Trophoblast cell (in vitro differentiated cells and primary cell): ENCODE results near the gene CA11.

ENCODE experiments used
- DNase-seq, 2 donors: peaks; one replicate each; pipeline ENCODE4 v3.0.0-alpha.2; 2016
- H2AFZ ChIP-seq: 2 replicates; pipeline ENCODE4 v1.6.1; 2013; ENCODE audit warnings: low read length, moderate library complexity, mild to moderate bottlenecking; ENCODE audit not compliant: insufficient read depth, poor library complexity
- H2AK5ac ChIP-seq: 2 replicates; pipeline ENCODE4 v1.6.1; 2013; ENCODE audit warnings: mild to moderate bottlenecking, low read length
- H2BK120ac ChIP-seq: 2 replicates; pipeline ENCODE4 v1.6.1; 2013; ENCODE audit warnings: low read length, mild to moderate bottlenecking, moderate library complexity; ENCODE audit not compliant: insufficient read depth, poor library complexity
- H2BK12ac ChIP-seq: 2 replicates; pipeline ENCODE4 v1.6.1; 2013; ENCODE audit warnings: mild to moderate bottlenecking, low read length, moderate library complexity
- H2BK5ac ChIP-seq: 2 replicates; pipeline ENCODE4 v1.6.1; 2013; ENCODE audit warnings: low read length, low read depth, moderate library complexity, mild to moderate bottlenecking; ENCODE audit not compliant: poor library complexity
- H3K14ac ChIP-seq: 2 replicates; pipeline ENCODE4 v1.6.1; 2013; ENCODE audit warnings: mild to moderate bottlenecking, low read length
- H3K18ac ChIP-seq: 2 replicates; pipeline ENCODE4 v1.6.1; 2013; ENCODE audit warnings: mild to moderate bottlenecking, low read length
- H3K23ac ChIP-seq: 2 replicates; pipeline ENCODE4 v1.6.1; 2013; ENCODE audit warnings: low read length
- H3K27ac ChIP-seq: 2 replicates; pipeline ENCODE4 v1.5.1; 2013; ENCODE audit warnings: low read depth, mild to moderate bottlenecking, inconsistent platforms, low read length, moderate library complexity
- H3K27me3 ChIP-seq: 2 replicates; pipeline ENCODE4 v1.6.1; 2013; ENCODE audit warnings: inconsistent platforms, mild to moderate bottlenecking, low read length, moderate library complexity; ENCODE audit not compliant: insufficient read depth
- H3K36me3 ChIP-seq, 2 experiments: 1 replicate in 1 of 2; 2 replicates in 1 of 2; pipeline ENCODE4 v1.6.1; 2013; ENCODE audit warnings: low read length in 2 of 2, mild to moderate bottlenecking in 2 of 2, moderate library complexity in 1 of 2; ENCODE audit not compliant: insufficient read depth in 2 of 2, control insufficient read depth in 1 of 2
- H3K4ac ChIP-seq: 2 replicates; pipeline ENCODE4 v1.6.1; 2013; ENCODE audit warnings: low read depth, mild to moderate bottlenecking, low read length, moderate library complexity
- H3K4me1 ChIP-seq, 2 experiments: 1 replicate in 1 of 2; 2 replicates in 1 of 2; pipeline ENCODE4 v1.6.1; 2013; ENCODE audit warnings: low read length in 2 of 2, mild to moderate bottlenecking in 2 of 2, moderate library complexity in 1 of 2; ENCODE audit not compliant: insufficient read depth in 2 of 2, control insufficient read depth in 1 of 2
- H3K4me2 ChIP-seq: 2 replicates; pipeline ENCODE4 v1.6.1; 2013; ENCODE audit warnings: inconsistent platforms, mild to moderate bottlenecking, low read length, moderate library complexity
- H3K4me3 ChIP-seq: 2 replicates; pipeline ENCODE4 v1.5.1; 2013; ENCODE audit warnings: mild to moderate bottlenecking, low read depth, low read length, inconsistent platforms
- H3K79me1 ChIP-seq: one replicate; pipeline ENCODE4 v1.6.1; 2013; ENCODE audit warnings: low read length
- H3K79me2 ChIP-seq: 2 replicates; pipeline ENCODE4 v1.6.1; 2013; ENCODE audit warnings: low read length, mild to moderate bottlenecking; ENCODE audit not compliant: control insufficient read depth, insufficient read depth, poor library complexity
- H3K9ac ChIP-seq: 2 replicates; pipeline ENCODE4 v1.6.1; 2013; ENCODE audit warnings: mild to moderate bottlenecking, low read length
- H3K9me3 ChIP-seq: 2 replicates; pipeline ENCODE4 v1.6.1; 2013; ENCODE audit warnings: low read depth, mild to moderate bottlenecking, control low read depth, inconsistent platforms, low read length; ENCODE audit not compliant: insufficient read depth
- H4K12ac ChIP-seq: 2 replicates; pipeline ENCODE4 v1.6.1; 2013; ENCODE audit warnings: low read depth, mild to moderate bottlenecking, low read length, moderate library complexity
- H4K8ac ChIP-seq: 2 replicates; pipeline ENCODE4 v1.6.1; 2013; ENCODE audit warnings: low read depth, mild to moderate bottlenecking, low read length, moderate library complexity
- H4K91ac ChIP-seq: one replicate; pipeline ENCODE4 v1.6.1; 2013; ENCODE audit warnings: low read depth, mild to moderate bottlenecking, low read length, moderate library complexity
- WGBS: extraction: QIAGEN DNeasy Blood & Tissue Kit; methylation state at CpG from one replicate; pipeline ENCODE4 v1.1.7; 2013; ENCODE audit warnings: missing lambda C conversion rate; ENCODE audit not compliant: insufficient read length, insufficient coverage; ENCODE audit errors: extremely low coverage; 5-methylcytosine and 5-hydroxymethylcytosine counted together

The CA11 gene

DNA sequence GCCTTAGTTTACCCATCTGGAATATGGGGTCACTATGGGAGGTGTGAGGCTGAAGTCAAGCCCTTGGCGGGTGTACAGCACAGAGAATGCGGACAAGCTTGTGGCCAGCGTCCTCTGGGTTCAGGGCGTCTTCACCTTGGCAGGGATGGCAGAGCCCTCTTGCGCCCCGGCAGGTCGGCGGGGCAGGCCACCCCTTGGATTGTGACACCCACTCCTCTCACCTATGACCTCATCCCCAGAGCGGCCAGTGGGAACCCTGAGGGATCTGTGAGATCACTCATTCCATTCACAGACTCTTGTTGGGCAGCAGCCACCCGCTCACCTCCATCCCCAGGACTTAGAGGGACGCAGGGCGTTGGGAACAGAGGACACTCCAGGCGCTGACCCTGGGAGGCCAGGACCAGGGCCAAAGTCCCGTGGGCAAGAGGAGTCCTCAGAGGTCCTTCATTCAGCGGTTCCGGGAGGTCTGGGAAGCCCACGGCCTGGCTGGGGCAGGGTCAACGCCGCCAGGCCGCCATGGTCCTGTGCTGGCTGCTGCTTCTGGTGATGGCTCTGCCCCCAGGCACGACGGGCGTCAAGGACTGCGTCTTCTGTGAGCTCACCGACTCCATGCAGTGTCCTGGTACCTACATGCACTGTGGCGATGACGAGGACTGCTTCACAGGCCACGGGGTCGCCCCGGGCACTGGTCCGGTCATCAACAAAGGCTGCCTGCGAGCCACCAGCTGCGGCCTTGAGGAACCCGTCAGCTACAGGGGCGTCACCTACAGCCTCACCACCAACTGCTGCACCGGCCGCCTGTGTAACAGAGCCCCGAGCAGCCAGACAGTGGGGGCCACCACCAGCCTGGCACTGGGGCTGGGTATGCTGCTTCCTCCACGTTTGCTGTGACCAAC is 39.3 kb downstream of the CA11 start, which contains the start of gene SPACA4:
Gene SPACA4 (plus strand): TSS at position 280 of the 896 bp plus-strand sequence. CDS start 237 bp downstream, at position 517.
- Histone ChIP-seq H4K91ac (no peak within 1 kb of the TSS), H3K4me1 (no peaks in the 10 kb centered on the region), H2BK12ac (no peak within 1 kb of the TSS), H3K79me2 (no peaks in the 10 kb centered on the region), H3K18ac (no peak within 1 kb of the TSS), H3K9me3 (peaks cover 1% of the 10 kb centered on the region), H2AK5ac (no peak within 1 kb of the TSS), H3K23ac (no peak within 1 kb of the TSS), H3K9ac (no peak within 1 kb of the TSS), H4K8ac (no peak within 1 kb of the TSS), H2BK5ac (no peak within 1 kb of the TSS), H3K14ac (no peak within 1 kb of the TSS), H3K27me3 (no peaks in the 10 kb centered on the region), H2BK120ac (no peak within 1 kb of the TSS), H3K27ac (no peak within 1 kb of the TSS), H3K4me3 (no peak within 1 kb of the TSS), H3K36me3 (no peaks in the 10 kb centered on the region), H4K12ac (no peak within 1 kb of the TSS), H3K79me1 (no peaks in the 10 kb centered on the region), H2AFZ (no peak within 1 kb of the TSS), H3K4me2 (no peak within 1 kb of the TSS), H3K4ac (no peak within 1 kb of the TSS)
- peak; percentile 28 to 58 for DNase-seq
- no CpG with 5 or more reads among the region's 39 CpGs for WGBS

DNA sequence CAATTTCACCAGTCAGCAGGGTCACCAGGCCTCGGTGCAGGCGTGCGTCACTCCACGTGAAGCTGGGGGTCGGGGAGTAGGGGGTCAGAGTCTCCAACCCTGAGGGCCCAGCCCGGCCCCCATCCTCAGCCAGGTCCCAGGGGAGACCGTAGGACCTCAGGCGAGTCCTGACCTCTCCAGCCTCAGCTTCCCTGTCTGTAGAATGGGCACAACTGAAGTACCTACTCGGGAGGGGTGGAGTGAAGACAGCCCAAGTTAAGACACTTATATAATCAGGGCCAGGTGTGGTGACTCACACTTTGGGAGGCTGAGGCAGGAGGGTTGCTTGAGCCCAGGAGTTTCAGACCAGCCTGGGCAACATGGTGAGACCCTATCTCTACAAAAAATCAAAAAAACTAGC is 42.1 kb downstream of the CA11 start:
- Histone ChIP-seq H3K23ac (no peak overlapping the region), H3K4me1 (no peaks in the 10 kb centered on the region), H3K4ac (no peak overlapping the region), H3K9me3 (no peaks in the 10 kb centered on the region), H3K9ac (no peak overlapping the region), H3K79me1 (no peaks in the 10 kb centered on the region), H3K4me2 (no peak overlapping the region), H4K12ac (no peak overlapping the region), H3K4me3 (no peak overlapping the region), H2BK5ac (no peak overlapping the region), H4K91ac (no peak overlapping the region), H2BK120ac (no peak overlapping the region), H2AK5ac (no peak overlapping the region), H2AFZ (no peak overlapping the region), H3K27me3 (no peaks in the 10 kb centered on the region), H3K18ac (no peak overlapping the region), H3K79me2 (no peaks in the 10 kb centered on the region), H4K8ac (no peak overlapping the region), H3K14ac (no peak overlapping the region), H2BK12ac (no peak overlapping the region), H3K27ac (no peak overlapping the region), H3K36me3 (no peaks in the 10 kb centered on the region)
- peak in 1 of 2 donors; percentile 21 for DNase-seq
- no CpG with 5 or more reads among the region's 9 CpGs for WGBS

DNA sequence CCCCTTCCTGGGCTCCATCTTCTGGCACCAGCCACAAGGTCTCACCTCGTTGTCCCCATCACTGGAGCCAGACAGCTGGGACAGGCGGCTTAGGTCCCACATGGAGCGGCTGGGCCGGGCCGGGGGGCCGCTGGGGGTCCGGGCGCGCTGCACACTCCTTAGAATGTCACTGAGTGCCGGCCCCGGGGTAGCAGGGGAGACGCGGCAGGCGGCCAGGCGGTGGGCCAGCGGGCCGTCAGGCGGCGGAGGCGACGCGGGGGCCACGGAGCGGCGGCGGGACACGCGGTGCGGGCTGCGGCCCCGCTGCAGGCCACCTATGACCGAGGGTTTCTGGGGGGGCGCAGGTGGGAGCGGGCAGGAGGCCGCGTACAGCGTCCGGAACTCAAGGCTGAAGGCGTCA is 42.5 kb downstream of the CA11 start:
- H3K18ac ChIP-seq: no peak overlapping the region
- no peaks in the 10 kb centered on the region for H3K27me3 ChIP-seq
- no peaks in the 10 kb centered on the region for H3K36me3 ChIP-seq
- no peak overlapping the region for H2BK120ac ChIP-seq
- no peak overlapping the region for H3K27ac ChIP-seq
- WGBS: no CpG with 5 or more reads among the region's 39 CpGs
- DNase-seq: no peak
- H2BK5ac ChIP-seq: no peak overlapping the region
- H3K4me3 ChIP-seq: no peak overlapping the region
- H3K4ac ChIP-seq: no peak overlapping the region
- H3K79me2 ChIP-seq: no peaks in the 10 kb centered on the region
- no peaks in the 10 kb centered on the region for H3K9me3 ChIP-seq
- no peak overlapping the region for H2BK12ac ChIP-seq
- H2AFZ ChIP-seq: no peak overlapping the region
- no peaks in the 10 kb centered on the region for H3K4me1 ChIP-seq
- no peak overlapping the region for H3K23ac ChIP-seq
- no peak overlapping the region for H2AK5ac ChIP-seq
- no peak overlapping the region for H3K14ac ChIP-seq
- H4K91ac ChIP-seq: no peak overlapping the region
- no peak overlapping the region for H3K9ac ChIP-seq
- H3K4me2 ChIP-seq: no peak overlapping the region
- H4K12ac ChIP-seq: no peak overlapping the region
- no peak overlapping the region for H4K8ac ChIP-seq
- no peaks in the 10 kb centered on the region for H3K79me1 ChIP-seq

DNA sequence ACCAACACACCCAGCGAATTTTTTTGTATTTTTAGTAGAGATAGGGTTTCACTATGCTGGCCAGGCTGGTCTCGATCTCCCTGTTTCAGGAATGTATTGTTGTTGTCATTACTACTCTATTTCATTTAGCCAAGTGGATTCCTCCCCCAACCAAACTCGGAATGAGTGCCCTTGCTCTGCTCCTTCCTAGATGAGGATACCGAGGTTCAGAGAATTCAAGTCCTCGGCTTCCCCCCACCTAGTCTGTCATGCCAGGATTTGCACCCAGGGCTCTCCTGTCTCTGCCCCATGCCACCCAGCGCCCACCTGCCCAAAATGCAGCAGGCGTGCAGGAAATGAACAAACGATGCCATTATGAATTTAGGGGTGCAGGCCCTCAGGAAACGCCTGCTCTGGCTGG is 43.0 kb downstream of the CA11 start:
- Histone ChIP-seq H3K27ac (no peak overlapping the region), H3K9me3 (no peaks in the 10 kb centered on the region), H3K4me1 (no peaks in the 10 kb centered on the region), H2BK120ac (no peak overlapping the region), H2AFZ (no peak overlapping the region), H3K79me2 (no peaks in the 10 kb centered on the region), H2BK12ac (no peak overlapping the region), H3K4me3 (no peak overlapping the region), H3K4ac (no peak overlapping the region), H3K23ac (no peak overlapping the region), H3K27me3 (no peaks in the 10 kb centered on the region), H2BK5ac (no peak overlapping the region), H3K36me3 (no peaks in the 10 kb centered on the region), H4K91ac (no peak overlapping the region), H4K8ac (no peak overlapping the region), H3K79me1 (no peaks in the 10 kb centered on the region), H3K14ac (no peak overlapping the region), H4K12ac (no peak overlapping the region), H3K18ac (no peak overlapping the region), H3K9ac (no peak overlapping the region), H2AK5ac (no peak overlapping the region), H3K4me2 (no peak overlapping the region)
- no CpG with 5 or more reads among the region's 9 CpGs for WGBS
- DNase-seq: no peak
